ENCODE data around the gene TMEM181. TPM values are rescaled to one million over a fixed set of nuclear protein-coding genes. Genes with fewer than 3 reads are reported as not detected.
A peak's percentile ranks its signal among the peaks of the same experiment; 100 is the strongest.

TMEM181 gene
- total and polyA plus RNA-seq, 2 of the 13 experiments (the other 11 are each of a cell fraction or from before 2014, with no cell fraction given), result 59.1 to 108 TPM

- TF ChIP-seq SMARCE1 (IDR thresholded peaks at IDR 0.05; ENCODE audit: borderline replicate concordance), result no peak
- TF ChIP-seq, protein P1, sequence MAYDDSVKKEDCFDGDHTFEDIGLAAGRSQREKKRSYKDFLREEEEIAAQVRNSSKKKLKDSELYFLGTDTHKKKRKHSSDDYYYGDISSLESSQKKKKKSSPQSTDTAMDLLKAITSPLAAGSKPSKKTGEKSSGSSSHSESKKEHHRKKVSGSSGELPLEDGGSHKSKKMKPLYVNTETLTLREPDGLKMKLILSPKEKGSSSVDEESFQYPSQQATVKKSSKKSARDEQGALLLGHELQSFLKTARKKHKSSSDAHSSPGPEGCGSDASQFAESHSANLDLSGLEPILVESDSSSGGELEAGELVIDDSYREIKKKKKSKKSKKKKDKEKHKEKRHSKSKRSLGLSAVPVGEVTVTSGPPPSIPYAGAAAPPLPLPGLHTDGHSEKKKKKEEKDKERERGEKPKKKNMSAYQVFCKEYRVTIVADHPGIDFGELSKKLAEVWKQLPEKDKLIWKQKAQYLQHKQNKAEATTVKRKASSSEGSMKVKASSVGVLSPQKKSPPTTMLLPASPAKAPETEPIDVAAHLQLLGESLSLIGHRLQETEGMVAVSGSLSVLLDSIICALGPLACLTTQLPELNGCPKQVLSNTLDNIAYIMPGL (CRISPR knock-in tag; IDR thresholded peaks at IDR 0.05; ENCODE audit: borderline replicate concordance in 1 of 2, low read depth in 1 of 2), result peak; percentile 41 to 62; a peak in 1 of 4 replicates
- TF ChIP-seq MED1 (CRISPR knock-in tag; IDR thresholded peaks at IDR 0.05), result peak; percentile 42
- peak; percentile 92 for TF ChIP-seq NR2F6 (IDR thresholded peaks at IDR 0.05)
- TF ChIP-seq NR2F6 (CRISPR knock-in tag; IDR thresholded peaks at IDR 0.05), result peak; percentile 96
- TF ChIP-seq ZNF446 (CRISPR knock-in tag; IDR thresholded peaks at IDR 0.05), result no peak
- TF ChIP-seq ZNF543 (CRISPR knock-in tag; IDR thresholded peaks at IDR 0.05), result no peak
- peak; percentile 86 for TF ChIP-seq CTCF (CRISPR knock-in tag; IDR thresholded peaks at IDR 0.05)
- TF ChIP-seq GATAD1 (CRISPR knock-in tag; IDR thresholded peaks at IDR 0.05), result 0 out of 2 replicates have a peak, but pooled peaks have one; percentile 23
- TF ChIP-seq TRIM22 (IDR thresholded peaks at IDR 0.05), result no peak
- TF ChIP-seq ZNF547 (CRISPR knock-in tag; IDR thresholded peaks at IDR 0.05), result 0 out of 2 replicates have a peak, but pooled peaks have one; percentile 34
- TF ChIP-seq HNRNPUL1 (IDR thresholded peaks at IDR 0.05; ENCODE audit: low read depth, low read length), result no peak
- TF ChIP-seq ZHX1 (CRISPR knock-in tag; IDR thresholded peaks at IDR 0.05; ENCODE audit: low read depth), result 0 out of 2 replicates have a peak, but pooled peaks have one; percentile 14
- TF ChIP-seq PAWR (CRISPR knock-in tag; IDR thresholded peaks at IDR 0.05; ENCODE audit: borderline replicate concordance), result no peak
- no peak for TF ChIP-seq NRL (CRISPR knock-in tag; IDR thresholded peaks at IDR 0.05; ENCODE audit: borderline replicate concordance)
- no peak for TF ChIP-seq ZNF432 (CRISPR knock-in tag; IDR thresholded peaks at IDR 0.05; ENCODE audit: borderline replicate concordance)
- TF ChIP-seq, protein P2, sequence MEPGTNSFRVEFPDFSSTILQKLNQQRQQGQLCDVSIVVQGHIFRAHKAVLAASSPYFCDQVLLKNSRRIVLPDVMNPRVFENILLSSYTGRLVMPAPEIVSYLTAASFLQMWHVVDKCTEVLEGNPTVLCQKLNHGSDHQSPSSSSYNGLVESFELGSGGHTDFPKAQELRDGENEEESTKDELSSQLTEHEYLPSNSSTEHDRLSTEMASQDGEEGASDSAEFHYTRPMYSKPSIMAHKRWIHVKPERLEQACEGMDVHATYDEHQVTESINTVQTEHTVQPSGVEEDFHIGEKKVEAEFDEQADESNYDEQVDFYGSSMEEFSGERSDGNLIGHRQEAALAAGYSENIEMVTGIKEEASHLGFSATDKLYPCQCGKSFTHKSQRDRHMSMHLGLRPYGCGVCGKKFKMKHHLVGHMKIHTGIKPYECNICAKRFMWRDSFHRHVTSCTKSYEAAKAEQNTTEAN (CRISPR knock-in tag; conservative IDR thresholded peaks at IDR 0.05), result no peak
- peak; percentile 21; the same call in 1 of the 2 replicates for TF ChIP-seq MIXL1 (CRISPR knock-in tag; IDR thresholded peaks at IDR 0.05)
- no peak for TF ChIP-seq GABPA (IDR thresholded peaks at IDR 0.05; ENCODE audit: low read depth, low read length)
- 0 out of 2 replicates have a peak, but pooled peaks have one; percentile 16 for TF ChIP-seq GABPA (CRISPR knock-in tag; IDR thresholded peaks at IDR 0.05; ENCODE audit: low read depth)
- no peak for TF ChIP-seq SMYD3 (CRISPR knock-in tag; IDR thresholded peaks at IDR 0.05)
Measured at GRCh38 chr6:158629367-158630221, 69.7 kb downstream of the TMEM181 start (continued).

All from HepG2 (cell line).